ENCODE data around the gene ZBTB40.

ZBTB40 gene

GRCh38 chr1:22473952-22474351 lies 22.3 kb downstream of the ZBTB40 start:
- no peak for DNase-seq

GRCh38 chr1:22476566-22476965 lies 24.9 kb downstream of the ZBTB40 start:
- no peak for DNase-seq

GRCh38 chr1:22483121-22483520 lies 31.5 kb downstream of the ZBTB40 start:
- no peak for DNase-seq

- DNase-seq = no peak
These were observed 33.2 kb downstream of the ZBTB40 start for GRCh38 chr1:22484706-22485345.

GRCh38 chr1:22485431-22485830 lies 33.8 kb downstream of the ZBTB40 start:
- DNase-seq = no peak

GRCh38 chr1:22487781-22488180 lies 36.1 kb downstream of the ZBTB40 start:
- DNase-seq = no peak

GRCh38 chr1:22488319-22488718 lies 36.7 kb downstream of the ZBTB40 start:
- DNase-seq = no peak

- no peak for DNase-seq
These were observed 37.6 kb downstream of the ZBTB40 start for GRCh38 chr1:22489278-22489677.

- DNase-seq = no peak
These were observed 38.2 kb downstream of the ZBTB40 start for GRCh38 chr1:22489823-22490222.

GRCh38 chr1:22490309-22490708 lies 38.7 kb downstream of the ZBTB40 start:
- no peak for DNase-seq

- DNase-seq = no peak
These were observed 40.5 kb downstream of the ZBTB40 start for GRCh38 chr1:22491995-22492715.

- DNase-seq = no peak
These were observed 42.5 kb downstream of the ZBTB40 start for GRCh38 chr1:22494144-22494543.

GRCh38 chr1:22494943-22495579 lies 43.4 kb downstream of the ZBTB40 start:
- no peak for DNase-seq

- no peak for DNase-seq
These were observed 45.0 kb downstream of the ZBTB40 start for GRCh38 chr1:22496536-22497160.

GRCh38 chr1:22498463-22498862 lies 46.8 kb downstream of the ZBTB40 start:
- no peak for DNase-seq

- no peak for DNase-seq
These were observed 48.4 kb downstream of the ZBTB40 start for GRCh38 chr1:22500058-22500457.

GRCh38 chr1:22500471-22500870 lies 48.8 kb downstream of the ZBTB40 start:
- no peak for DNase-seq

GRCh38 chr1:22502202-22502601 lies 50.6 kb downstream of the ZBTB40 start:
- DNase-seq = no peak

- no peak for DNase-seq
These were observed 52.2 kb downstream of the ZBTB40 start for GRCh38 chr1:22503721-22504410.

- DNase-seq = no peak
These were observed 54.6 kb downstream of the ZBTB40 start for GRCh38 chr1:22506130-22506692.

GRCh38 chr1:22507587-22507986 lies 55.9 kb downstream of the ZBTB40 start:
- no peak for DNase-seq

GRCh38 chr1:22508329-22508728 lies 56.7 kb downstream of the ZBTB40 start:
- no peak for DNase-seq

- DNase-seq = no peak
These were observed 57.3 kb downstream of the ZBTB40 start for GRCh38 chr1:22508991-22509390.

All from retina (tissue), 1 donor.